Body of pancreas (tissue), 4 donors: ENCODE results near the gene DHX35. TPM values are rescaled to one million over a fixed set of nuclear protein-coding genes. Genes with fewer than 3 reads are reported as not detected.

Experiments used
- ATAC-seq: fragments of 150-250 bp; one replicate; pipeline ENCODE4 v1.9.1; 2016
- DNase-seq, 4 donors: peaks; one replicate each; pipeline ENCODE4 v3.0.0-alpha.2; 2019
- H3K27ac ChIP-seq, 4 donors: fragments of 200-600 bp; sonication (generic); 1 replicate in 3 of 4; 2 replicates in 1 of 4; pipeline versions ENCODE4 v1.5.1 to v1.6.1; 2016 to 2019; ENCODE audit warnings: mild to moderate bottlenecking in 1 of 4, mixed read lengths in 1 of 4, moderate library complexity in 1 of 4
- H3K27me3 ChIP-seq, 2 donors: fragments of 200-600 bp; sonication (generic); one replicate each; pipeline ENCODE4 v1.6.0; 2016; ENCODE audit warnings: mild to moderate bottlenecking in 1 of 2
- H3K36me3 ChIP-seq, 2 donors: fragments of 200-600 bp; sonication (generic); replicated peaks in 1 of 2; 2 replicates each; pipeline ENCODE4 v1.5.1; 2016; ENCODE audit warnings: low read depth in 2 of 2; ENCODE audit not compliant: insufficient read depth in 1 of 2
- H3K4me1 ChIP-seq: fragments of 200-600 bp; sonication (generic); one replicate; pipeline ENCODE4 v1.6.0; 2016
- H3K4me3 ChIP-seq, 2 donors: fragments of 200-600 bp; sonication (generic); 1 replicate in 1 of 2; 2 replicates in 1 of 2; pipeline ENCODE4 v1.5.1; 2016 to 2019
- H3K9me3 ChIP-seq, 3 donors: fragments of 200-600 bp; sonication (generic); 1 replicate in 2 of 3; 2 replicates in 1 of 3; pipeline ENCODE4 v1.5.1; 2016
- CTCF ChIP-seq, 7 experiments: fragments of 450-650 bp in 4 of 7; fragments of 200-600 bp in 3 of 7; sonication (generic) in 3 of 7; IDR thresholded peaks; one replicate each; pipeline ENCODE4 v1.5.1; 2016 to 2019; ENCODE audit warnings: antibody characterized with exemption in 7 of 7
- POLR2A ChIP-seq, 3 donors: fragments of 450-650 bp; IDR thresholded peaks; one replicate each; pipeline ENCODE4 v1.6.1; 2016; ENCODE audit warnings: antibody characterized with exemption in 3 of 3, mild to moderate bottlenecking in 2 of 3
- WGBS, 2 donors: methylation state at CpG; one replicate each; pipeline ENCODE4 v1.1.5; 2017; 5-methylcytosine and 5-hydroxymethylcytosine counted together
- intact Hi-C: fragments of 100-400 bp; cut with DNase I; formaldehyde crosslinking; loops from one replicate; pipeline ENCODE4 v1.15.1; 2023
- total RNA-seq, 2 donors: library from RNA; depleted of rRNA; stranded (reverse); fragments of >200 nt; gene quantifications; one replicate each; pipeline ENCODE4 v1.1.0, GENCODE V29; 2016

Gene DHX35
- total RNA-seq, 2 donors from 2014 or later = 6.9 to 7.3 TPM

GRCh38 chr20:39057143-39057542 is 95.0 kb downstream of the DHX35 start:
- DNase-seq (no peak), ATAC-seq (no peak)
- Histone ChIP-seq H3K36me3 (no peaks in the 10 kb centered on the region), H3K4me1 (no peaks in the 10 kb centered on the region), H3K27me3 (no peaks in the 10 kb centered on the region), H3K27ac (no peak overlapping the region), H3K9me3 (no peaks in the 10 kb centered on the region), H3K4me3 (no peak overlapping the region)
- WGBS, 2 donors = 55 to 57% methylated on average over 5 to 7 of the region's 7 CpGs
- intact Hi-C loops = loop anchor here (10.0 kb wide), 1 partner anchor 62 kb away; no protein-coding TSS in a partner anchor
- TF ChIP-seq POLR2A (IDR thresholded peaks at IDR 0.05) (no peak), CTCF (IDR thresholded peaks at IDR 0.05) (no peak)

GRCh38 chr20:39057911-39058310 is 95.8 kb downstream of the DHX35 start:
- no peaks in the 10 kb centered on the region for H3K9me3 ChIP-seq
- no peak for ATAC-seq

GRCh38 chr20:39059036-39059435 is 96.9 kb downstream of the DHX35 start:
- TF ChIP-seq POLR2A (IDR thresholded peaks at IDR 0.05) = no peak
- TF ChIP-seq CTCF (IDR thresholded peaks at IDR 0.05) = no peak
- Histone ChIP-seq H3K36me3 (no peaks in the 10 kb centered on the region), H3K4me3 (no peak overlapping the region), H3K9me3 (no peaks in the 10 kb centered on the region), H3K27ac (no peak overlapping the region), H3K4me1 (no peaks in the 10 kb centered on the region), H3K27me3 (no peaks in the 10 kb centered on the region)
- intact Hi-C loops = loop anchor here (10.0 kb wide), 1 partner anchor 64 kb away; no protein-coding TSS in a partner anchor
- ATAC-seq (no peak), DNase-seq (no peak)
- whole genome bisulfite sequencing, 2 donors = 79 to 84% methylated on average over 8 to 9 of the region's 9 CpGs

More at GRCh38 chr20:39057911-39058310, 95.8 kb downstream of the DHX35 start:
- TF ChIP-seq CTCF (IDR thresholded peaks at IDR 0.05) (no peak), POLR2A (IDR thresholded peaks at IDR 0.05) (no peak)
- DNase-seq = no peak
- no peaks in the 10 kb centered on the region for H3K36me3 ChIP-seq
- WGBS, 2 donors = 47 to 54% methylated on average over 4 of the region's 4 CpGs
- no peak overlapping the region for H3K4me3 ChIP-seq
- no peak overlapping the region for H3K27ac ChIP-seq
- H3K4me1 ChIP-seq = no peaks in the 10 kb centered on the region
- H3K27me3 ChIP-seq = no peaks in the 10 kb centered on the region
- intact Hi-C loops = loop anchor here (10.0 kb wide), 1 partner anchor 63 kb away; no protein-coding TSS in a partner anchor

GRCh38 chr20:39066471-39067242 is 104.5 kb downstream of the DHX35 start:
- intact Hi-C loops = no loop called here
- ATAC-seq (no peak), DNase-seq (no peak)
- no peaks in the 10 kb centered on the region for H3K4me1 ChIP-seq
- H3K27me3 ChIP-seq = no peaks in the 10 kb centered on the region
- no peak overlapping the region for H3K4me3 ChIP-seq
- H3K9me3 ChIP-seq = no peaks in the 10 kb centered on the region
- no peaks in the 10 kb centered on the region for H3K36me3 ChIP-seq
- no peak for TF ChIP-seq CTCF (IDR thresholded peaks at IDR 0.05)
- TF ChIP-seq POLR2A (IDR thresholded peaks at IDR 0.05) = no peak
- 46 to 49% methylated on average over 13 to 14 of the region's 14 CpGs for WGBS, 2 donors
- H3K27ac ChIP-seq = no peak overlapping the region
